Fibroblast of lung (primary cell): ENCODE results near the gene AGAP1. TPM values are rescaled to one million over a fixed set of nuclear protein-coding genes. Genes with fewer than 3 reads are reported as not detected.
A peak's percentile ranks its signal among the peaks of the same experiment; 100 is the strongest.

ENCODE experiments used
- DNase-seq, 2 donors: peaks; one replicate each; pipeline versions ENCODE4 v3.0.0 to v3.0.0-alpha.2; 2010; ENCODE audit warnings: low read depth in 2 of 2
- H2AFZ ChIP-seq: 2 replicates; pipeline ENCODE4 v1.5.1; 2012; ENCODE audit warnings: low read length, control low read depth, inconsistent platforms
- H3K27ac ChIP-seq: 2 replicates; pipeline ENCODE4 v1.5.1; 2011; ENCODE audit warnings: low read length, control low read depth; ENCODE audit not compliant: insufficient read depth
- H3K27me3 ChIP-seq: 2 replicates; pipeline ENCODE4 v1.5.1; 2011; ENCODE audit warnings: mild to moderate bottlenecking, low read length; ENCODE audit not compliant: control insufficient read depth, insufficient read depth
- H3K36me3 ChIP-seq: 2 replicates; pipeline ENCODE4 v1.5.1; 2011; ENCODE audit warnings: low read length; ENCODE audit not compliant: control insufficient read depth, insufficient read depth
- H3K4me1 ChIP-seq: 2 replicates; pipeline ENCODE4 v1.5.1; 2011; ENCODE audit warnings: low read length; ENCODE audit not compliant: control insufficient read depth, insufficient read depth; ENCODE audit errors: extremely low read depth
- H3K4me2 ChIP-seq: 2 replicates; pipeline ENCODE4 v1.5.1; 2011; ENCODE audit warnings: low read length, control low read depth; ENCODE audit not compliant: insufficient read depth; ENCODE audit errors: extremely low read depth
- H3K4me3 ChIP-seq, 4 experiments: fragments of 200-600 bp in 1 of 4; sonication (generic) in 1 of 4; replicated peaks in 1 of 4; 2 replicates each; pipeline ENCODE4 v1.5.1; 2011 to 2016; ENCODE audit warnings: low read length in 4 of 4, low read depth in 3 of 4, mild to moderate bottlenecking in 3 of 4, control low read depth in 2 of 4, inconsistent platforms in 1 of 4, mixed read lengths in 1 of 4; ENCODE audit not compliant: insufficient read depth in 1 of 4; ENCODE audit errors: control extremely low read depth in 1 of 4
- H3K79me2 ChIP-seq: 2 replicates; pipeline ENCODE4 v1.5.1; 2012; ENCODE audit warnings: mild to moderate bottlenecking, low read length, inconsistent platforms; ENCODE audit not compliant: control insufficient read depth, insufficient read depth
- H3K9ac ChIP-seq: 2 replicates; pipeline ENCODE4 v1.5.1; 2011; ENCODE audit warnings: mild to moderate bottlenecking, low read length, control low read depth; ENCODE audit not compliant: insufficient read depth
- H3K9me3 ChIP-seq: 2 replicates; pipeline ENCODE4 v1.5.1; 2012; ENCODE audit warnings: low read depth, low read length; ENCODE audit not compliant: control insufficient read depth, insufficient read depth
- H4K20me1 ChIP-seq: 2 replicates; pipeline ENCODE4 v1.5.1; 2011; ENCODE audit warnings: low read length; ENCODE audit not compliant: control insufficient read depth, insufficient read depth; ENCODE audit errors: extremely low read depth
- CTCF ChIP-seq, 2 donors: IDR thresholded peaks in 1 of 2; conservative IDR thresholded peaks in 1 of 2; 1 replicate in 1 of 2; 2 replicates in 1 of 2; pipeline ENCODE4 v1.5.1; 2011 to 2012; ENCODE audit warnings: low read length in 2 of 2, control low read depth in 1 of 2, inconsistent platforms in 1 of 2, low read depth in 1 of 2, mild to moderate bottlenecking in 1 of 2
- EZH2 ChIP-seq: IDR thresholded peaks from 2 replicates; pipeline ENCODE4 v1.5.1; 2012; ENCODE audit warnings: low read length, control low read depth, mild to moderate bottlenecking; ENCODE audit errors: missing control alignments
- polyA plus RNA-seq, 2 donors: library from polyadenylated mRNA; depleted of rRNA in 1 of 2; stranded (reverse) in 1 of 2; unstranded in 1 of 2; fragments of >200 nt; gene quantifications; 2 replicates each; pipeline ENCODE4 v1.2.1, GENCODE V29; 2011 to 2012; ENCODE audit warnings: missing spikeins in 1 of 2
- total RNA-seq: library from RNA; depleted of rRNA; stranded (reverse); fragments of >200 nt; gene quantifications from 2 replicates; pipeline ENCODE4 v1.2.1, GENCODE V29; 2014

AGAP1 gene
- total and polyA plus RNA-seq, 2 donors (not counting 1 experiment from before 2014, with no cell fraction given): 10.6 to 14.0 TPM

- no peak for DNase-seq
- Histone ChIP-seq H4K20me1 (no peaks in the 10 kb centered on the region), H2AFZ (no peak overlapping the region), H3K4me1 (no peaks in the 10 kb centered on the region), H3K27ac (no peak overlapping the region), H3K79me2 (no peaks in the 10 kb centered on the region), H3K4me3 (no peak overlapping the region), H3K36me3 (no peaks in the 10 kb centered on the region), H3K4me2 (no peak overlapping the region), H3K9ac (no peak overlapping the region), H3K27me3 (no peaks in the 10 kb centered on the region), H3K9me3 (no peaks in the 10 kb centered on the region)
- no peak for TF ChIP-seq EZH2
- TF ChIP-seq CTCF (conservative IDR thresholded peaks at IDR 0.05 in 1 of 2, IDR thresholded peaks at IDR 0.05 in 1 of 2; ENCODE audit: low read depth in 1 of 2, low read length in 2 of 2): no peak
Measured at GRCh38 chr2:236019434-236019833, 525.6 kb downstream of the AGAP1 start.

DNA sequence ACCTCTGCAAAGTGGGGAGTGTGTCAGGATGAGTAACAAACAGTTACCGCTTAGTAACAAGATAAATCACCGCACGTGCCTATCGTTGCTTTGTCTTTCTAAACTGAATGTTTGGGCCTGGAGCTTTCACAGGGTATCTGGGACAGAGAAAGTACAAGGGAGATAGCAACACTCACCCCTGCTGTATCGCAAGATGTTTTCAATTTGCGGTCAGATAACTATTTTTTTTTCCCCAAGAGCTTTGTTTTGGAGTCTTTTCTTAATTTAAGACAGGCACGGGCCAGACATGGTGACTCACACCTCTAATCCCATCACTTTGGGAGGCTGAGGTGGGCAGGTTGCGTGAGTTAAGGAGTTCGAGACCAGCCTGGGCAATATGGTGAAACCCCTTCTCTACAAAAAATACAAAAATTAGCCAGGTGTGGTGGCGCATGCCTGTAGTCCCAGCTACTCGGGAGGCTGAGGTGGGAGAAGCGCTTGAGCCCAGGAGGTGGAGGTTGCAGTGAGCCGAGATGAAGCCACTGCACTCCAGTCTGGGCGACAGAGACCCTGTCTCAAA, 527.7 kb downstream of the AGAP1 start:
- DNase-seq: peak in 1 of 2 donors; percentile 5
- Histone ChIP-seq H3K4me2 (no peak overlapping the region), H3K9me3 (no peaks in the 10 kb centered on the region), H3K27me3 (no peaks in the 10 kb centered on the region), H2AFZ (no peak overlapping the region), H3K27ac (no peak overlapping the region), H3K9ac (no peak overlapping the region), H3K4me3 (no peak overlapping the region), H4K20me1 (no peaks in the 10 kb centered on the region), H3K79me2 (no peaks in the 10 kb centered on the region), H3K4me1 (no peaks in the 10 kb centered on the region), H3K36me3 (no peaks in the 10 kb centered on the region)
- no peak for TF ChIP-seq CTCF (conservative IDR thresholded peaks at IDR 0.05 in 1 of 2, IDR thresholded peaks at IDR 0.05 in 1 of 2; ENCODE audit: low read depth in 1 of 2, low read length in 2 of 2)
- no peak for TF ChIP-seq EZH2

DNA sequence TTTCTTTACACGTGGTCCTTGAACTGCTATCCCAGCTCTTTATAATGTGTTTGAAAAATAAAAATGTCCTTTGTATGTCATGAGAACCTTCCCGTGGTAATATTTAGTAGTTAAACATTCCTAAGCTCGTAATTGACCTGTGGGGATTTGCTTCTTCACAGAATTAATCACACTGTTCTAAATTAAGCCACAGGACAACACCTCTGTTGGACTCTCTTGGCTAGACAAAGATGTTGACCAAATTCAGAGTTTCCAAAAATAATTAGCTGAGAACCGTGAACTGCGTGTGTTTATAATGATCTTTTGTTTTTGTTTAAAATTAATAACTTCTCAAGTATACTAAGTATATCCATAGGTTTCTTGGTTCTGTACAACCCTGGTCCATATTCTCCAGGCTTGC, 528.3 kb downstream of the AGAP1 start:
- H3K27me3 ChIP-seq: no peaks in the 10 kb centered on the region
- no peaks in the 10 kb centered on the region for H3K4me1 ChIP-seq

More for the DNA sequence above, 528.3 kb downstream of the AGAP1 start:
- Histone ChIP-seq H4K20me1 (no peaks in the 10 kb centered on the region), H3K9me3 (no peaks in the 10 kb centered on the region), H3K36me3 (no peaks in the 10 kb centered on the region), H2AFZ (no peak overlapping the region), H3K9ac (no peak overlapping the region), H3K4me3 (no peak overlapping the region), H3K4me2 (no peak overlapping the region), H3K79me2 (no peaks in the 10 kb centered on the region), H3K27ac (no peak overlapping the region)
- TF ChIP-seq CTCF (conservative IDR thresholded peaks at IDR 0.05 in 1 of 2, IDR thresholded peaks at IDR 0.05 in 1 of 2; ENCODE audit: low read depth in 1 of 2, low read length in 2 of 2) (no peak), EZH2 (no peak)
- no peak for DNase-seq
